Ovary (tissue), 9 donors: ENCODE results near the gene KRT71. TPM values are rescaled to one million over a fixed set of nuclear protein-coding genes. Genes with fewer than 3 reads are reported as not detected.

Experiments used
- DNase-seq, 5 donors: peaks; one replicate each; pipeline ENCODE4 v3.0.0-alpha.2; 2019 to 2020
- H3K27ac ChIP-seq, 2 donors: fragments of 200-600 bp; one replicate each; pipeline versions ENCODE4 v1.5.1 to v1.8.0; 2019 to 2022
- H3K27me3 ChIP-seq: fragments of 200-600 bp; one replicate; pipeline ENCODE4 v1.8.0; 2022
- H3K36me3 ChIP-seq: fragments of 200-600 bp; sonication (generic); one replicate; pipeline ENCODE4 v1.5.1; 2019
- H3K4me1 ChIP-seq: one replicate; pipeline ENCODE4 v1.8.1; 2013; ENCODE audit warnings: mild to moderate bottlenecking, moderate library complexity; ENCODE audit not compliant: insufficient read depth
- H3K4me3 ChIP-seq: fragments of 200-600 bp; sonication (generic); one replicate; pipeline ENCODE4 v1.5.1; 2017
- H3K9me3 ChIP-seq, 2 donors: fragments of 200-600 bp in 1 of 2; sonication (generic) in 1 of 2; one replicate each; pipeline versions ENCODE4 v1.5.1 to v1.8.1; 2013 to 2019; ENCODE audit warnings: mild to moderate bottlenecking in 1 of 2, moderate library complexity in 1 of 2
- EP300 ChIP-seq: sonication (generic); formaldehyde crosslinking; IDR thresholded peaks from one replicate; pipeline ENCODE4 v1.6.1; 2017; ENCODE audit warnings: antibody characterized with exemption
- POLR2A ChIP-seq: fragments of 450-650 bp; IDR thresholded peaks from one replicate; pipeline ENCODE4 v1.6.1; 2017; ENCODE audit warnings: antibody characterized with exemption, mild to moderate bottlenecking, moderate library complexity
- WGBS, 3 donors: extraction: QIAGEN DNeasy Blood & Tissue Kit in 1 of 3; methylation state at CpG; one replicate each; pipeline versions ENCODE4 v1.1.5 to v1.1.7; 2013 to 2017; 5-methylcytosine and 5-hydroxymethylcytosine counted together
- intact Hi-C, 4 donors: fragments of 100-400 bp; cut with DNase I; formaldehyde crosslinking; loops; one replicate each; pipeline versions ENCODE4 v1.11.0 to v1.15.1; 2022 to 2023
- polyA plus RNA-seq, 2 donors: library from polyadenylated mRNA; stranded (reverse); fragments of 200-250 nt in 1 of 2; fragments of 350-450 nt in 1 of 2; fragmentation: Illumina TruSeq in 1 of 2; extraction: RNeasy Lipid Tissue Mini Kit (QIAGEN cat#74804) in 1 of 2; gene quantifications; one replicate each; pipeline ENCODE4 v1.2.3, GENCODE V29; 2013 to 2014
- total RNA-seq, 7 donors: library from RNA; depleted of rRNA in 2 of 7; stranded (reverse); fragments of >200 nt in 2 of 7; fragmentation: NEBNext Ultra II Directional in 3 of 7; extraction: Animal tissue kit (Norgen Biotek cat#: 25700) in 3 of 7; gene quantifications; one replicate each; pipeline versions ENCODE4 v1.1.0 to v1.2.4, GENCODE V29; 2016 to 2023
- TF ChIP-seq, protein P1 (sequence below), 3 donors: fragments of 450-650 bp in 2 of 3; fragments of 200-600 bp in 1 of 3; IDR thresholded peaks; one replicate each; pipeline versions ENCODE4 v1.5.1 to v1.8.0; 2016 to 2022; ENCODE audit warnings: antibody characterized with exemption in 3 of 3, mild to moderate bottlenecking in 1 of 3
- donor health status: DM: no; HTN: no; CAD: no; lungs with moderate emphysema.
- donor health status: DM: no; HTN: no; CAD: no.
- donor health status: Bipolar disorder and iron deficiency.
- donor health status: DM: yes; HTN: yes; CAD: no.
- donor health status: DM: no; HTN: no; CAD: no.
- donor health status: DM: yes; HTN: yes; CAD: no.

Gene KRT71
- total and polyA plus RNA-seq, 9 donors = not detected

DNA sequence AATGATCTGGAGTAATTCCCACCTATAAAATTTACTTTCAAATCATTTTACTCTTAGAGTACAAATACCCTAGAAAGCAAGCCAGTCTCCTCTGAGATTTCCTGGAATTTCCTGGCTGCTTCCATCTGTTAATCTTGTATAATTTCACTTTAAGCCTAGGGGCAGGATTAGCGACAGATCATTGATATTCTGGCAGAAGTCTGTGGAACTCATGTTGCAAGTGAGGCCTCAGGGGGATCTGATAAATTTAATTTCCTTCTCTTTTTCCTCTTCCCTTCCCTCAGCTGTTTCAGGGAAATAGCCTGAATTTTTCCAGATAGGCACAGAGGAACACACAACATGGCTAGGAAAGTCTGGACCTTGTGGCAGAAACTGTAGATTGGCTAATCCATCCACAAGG, 54.0 kb downstream of the KRT71 start:
- TF ChIP-seq, protein P1, sequence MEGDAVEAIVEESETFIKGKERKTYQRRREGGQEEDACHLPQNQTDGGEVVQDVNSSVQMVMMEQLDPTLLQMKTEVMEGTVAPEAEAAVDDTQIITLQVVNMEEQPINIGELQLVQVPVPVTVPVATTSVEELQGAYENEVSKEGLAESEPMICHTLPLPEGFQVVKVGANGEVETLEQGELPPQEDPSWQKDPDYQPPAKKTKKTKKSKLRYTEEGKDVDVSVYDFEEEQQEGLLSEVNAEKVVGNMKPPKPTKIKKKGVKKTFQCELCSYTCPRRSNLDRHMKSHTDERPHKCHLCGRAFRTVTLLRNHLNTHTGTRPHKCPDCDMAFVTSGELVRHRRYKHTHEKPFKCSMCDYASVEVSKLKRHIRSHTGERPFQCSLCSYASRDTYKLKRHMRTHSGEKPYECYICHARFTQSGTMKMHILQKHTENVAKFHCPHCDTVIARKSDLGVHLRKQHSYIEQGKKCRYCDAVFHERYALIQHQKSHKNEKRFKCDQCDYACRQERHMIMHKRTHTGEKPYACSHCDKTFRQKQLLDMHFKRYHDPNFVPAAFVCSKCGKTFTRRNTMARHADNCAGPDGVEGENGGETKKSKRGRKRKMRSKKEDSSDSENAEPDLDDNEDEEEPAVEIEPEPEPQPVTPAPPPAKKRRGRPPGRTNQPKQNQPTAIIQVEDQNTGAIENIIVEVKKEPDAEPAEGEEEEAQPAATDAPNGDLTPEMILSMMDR (IDR thresholded peaks at IDR 0.05) = no peak
- TF ChIP-seq POLR2A = no peak
- no peak for TF ChIP-seq EP300
- Histone ChIP-seq H3K4me1 (no peaks in the 10 kb centered on the region), H3K27ac (no peak overlapping the region), H3K4me3 (no peak overlapping the region), H3K27me3 (no peaks in the 10 kb centered on the region), H3K9me3 (no peaks in the 10 kb centered on the region), H3K36me3 (no peaks in the 10 kb centered on the region)
- WGBS, 3 donors = 38 to 68% (median 65%) methylated on average over 1 of the region's 1 CpG
- intact Hi-C loops = no loop called here
- DNase-seq = no peak

DNA sequence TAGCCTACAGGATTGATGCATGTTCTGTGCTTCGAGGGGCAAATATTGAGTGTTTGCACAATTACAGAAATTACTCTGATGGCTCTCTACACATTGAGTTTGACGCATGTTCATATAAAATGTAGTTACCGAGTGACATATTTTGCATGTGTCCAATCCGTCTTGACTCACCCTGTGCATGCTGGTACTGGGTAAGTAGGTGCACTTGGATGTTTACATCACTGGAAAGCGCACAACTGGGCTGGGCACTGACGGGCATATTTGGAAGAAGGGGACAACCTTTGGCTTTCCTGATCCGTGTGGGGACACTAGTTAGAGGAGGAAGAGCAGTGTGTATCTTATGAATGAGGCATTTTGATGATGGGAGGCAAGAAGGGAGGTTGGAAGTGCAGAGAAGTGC, 55.0 kb downstream of the KRT71 start:
- no peaks in the 10 kb centered on the region for H3K36me3 ChIP-seq
- 85 to 93% (median 88%) methylated on average over 7 of the region's 7 CpGs for WGBS, 3 donors
- H3K27ac ChIP-seq = no peak overlapping the region
- H3K4me1 ChIP-seq = no peaks in the 10 kb centered on the region
- intact Hi-C loops = no loop called here
- TF ChIP-seq, protein P1 (IDR thresholded peaks at IDR 0.05) = no peak
- TF ChIP-seq POLR2A (no peak), EP300 (no peak)
- H3K9me3 ChIP-seq = no peaks in the 10 kb centered on the region
- H3K27me3 ChIP-seq = no peaks in the 10 kb centered on the region
- no peak overlapping the region for H3K4me3 ChIP-seq
- DNase-seq = no peak

DNA sequence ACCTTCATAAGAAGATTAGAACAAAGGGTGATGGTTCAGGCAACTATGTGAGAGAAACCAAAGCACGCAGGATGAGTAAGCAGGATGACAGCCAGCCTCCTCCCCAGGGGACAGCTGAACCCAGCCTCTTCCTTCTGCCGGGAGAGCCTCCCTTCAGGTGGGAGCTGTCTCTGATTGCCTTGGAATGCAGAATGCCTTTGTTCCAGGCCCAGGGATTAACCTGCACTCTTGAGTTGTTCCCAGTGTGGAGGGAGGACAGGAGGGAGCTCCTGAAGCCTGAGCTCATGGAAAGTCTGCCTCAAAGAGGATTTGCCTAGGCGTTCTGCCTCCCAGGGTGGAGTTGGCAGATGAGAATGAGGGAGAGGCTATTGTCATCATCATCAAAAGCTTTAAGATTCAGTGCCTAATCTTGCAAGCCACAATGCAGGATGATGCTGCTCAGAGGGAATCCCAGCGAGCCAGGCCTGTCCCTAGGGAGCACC, 56.3 kb downstream of the KRT71 start:
- WGBS, 3 donors = 23 to 32% (median 29%) methylated on average over 4 of the region's 4 CpGs
- TF ChIP-seq, protein P1 (IDR thresholded peaks at IDR 0.05) = no peak
- TF ChIP-seq EP300 = no peak
- Histone ChIP-seq H3K4me3 (no peak overlapping the region), H3K9me3 (no peaks in the 10 kb centered on the region), H3K27me3 (no peaks in the 10 kb centered on the region), H3K36me3 (no peaks in the 10 kb centered on the region), H3K4me1 (no peaks in the 10 kb centered on the region), H3K27ac (no peak overlapping the region)
- intact Hi-C loops = no loop called here
- DNase-seq = no peak

DNA sequence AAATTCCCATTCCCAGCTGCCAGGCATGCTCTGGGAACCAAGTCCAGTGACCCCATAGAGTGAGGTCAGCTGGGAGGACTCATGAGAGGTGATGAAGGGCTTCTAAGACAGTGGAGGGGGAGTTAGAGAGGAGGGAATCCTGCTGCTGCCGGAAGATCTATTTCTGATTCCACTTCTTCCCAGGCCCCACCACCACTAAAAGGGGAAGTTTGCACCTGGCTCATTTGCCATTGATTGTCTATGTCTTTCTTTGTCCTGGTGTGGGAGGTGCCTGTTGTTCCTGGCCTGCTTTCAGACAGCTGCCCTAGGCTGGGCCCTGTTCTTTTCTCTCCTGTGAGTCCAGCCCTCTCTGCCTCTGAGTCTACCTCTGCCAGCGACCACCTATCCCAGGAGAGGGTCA, 56.9 kb downstream of the KRT71 start:
- H3K9me3 ChIP-seq = no peaks in the 10 kb centered on the region
- WGBS, 3 donors = 46 to 69% (median 58%) methylated on average over 2 of the region's 2 CpGs
- no peak for TF ChIP-seq POLR2A
- no peak for TF ChIP-seq EP300
- TF ChIP-seq, protein P1 (IDR thresholded peaks at IDR 0.05) = no peak
- intact Hi-C loops = no loop called here
- no peak overlapping the region for H3K27ac ChIP-seq
- H3K27me3 ChIP-seq = no peaks in the 10 kb centered on the region
- no peaks in the 10 kb centered on the region for H3K36me3 ChIP-seq
- H3K4me1 ChIP-seq = no peaks in the 10 kb centered on the region
- no peak for DNase-seq
- H3K4me3 ChIP-seq = no peak overlapping the region

DNA sequence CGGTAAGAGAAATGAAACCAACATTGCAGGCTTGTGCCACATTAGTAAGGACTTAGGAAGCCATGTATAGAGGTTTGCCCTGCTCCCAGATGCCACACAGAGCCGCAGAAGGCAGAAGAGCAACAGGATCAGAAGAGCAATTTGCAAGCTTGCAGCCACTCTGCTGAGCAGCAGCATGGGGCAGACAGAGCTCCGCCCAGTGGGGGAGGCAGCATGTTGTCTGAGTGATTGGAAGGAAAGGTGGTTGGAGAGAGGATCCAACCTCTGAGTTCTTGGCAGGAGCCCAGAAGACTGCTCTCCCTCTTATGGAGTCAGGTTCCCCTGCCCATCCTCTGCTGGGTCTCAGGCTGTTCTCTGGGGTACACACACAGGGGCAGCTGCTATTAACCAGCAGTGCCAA, 57.6 kb downstream of the KRT71 start:
- TF ChIP-seq POLR2A (no peak), EP300 (no peak)
- TF ChIP-seq, protein P1 (IDR thresholded peaks at IDR 0.05) = no peak
- no peak overlapping the region for H3K27ac ChIP-seq
- 28 to 36% (median 33%) methylated on average over 3 of the region's 3 CpGs for WGBS, 3 donors

More for the DNA sequence above, 57.6 kb downstream of the KRT71 start:
- Histone ChIP-seq H3K27me3 (no peaks in the 10 kb centered on the region), H3K9me3 (no peaks in the 10 kb centered on the region), H3K36me3 (no peaks in the 10 kb centered on the region), H3K4me3 (no peak overlapping the region), H3K4me1 (no peaks in the 10 kb centered on the region)
- intact Hi-C loops = no loop called here
- DNase-seq = no peak
